OCI-LY7 (cell line): Measurements from ENCODE around the gene SMPD2. TPM values are rescaled to one million over a fixed set of nuclear protein-coding genes. Genes with fewer than 3 reads are reported as not detected.
A peak's percentile ranks its signal among the peaks of the same experiment; 100 is the strongest.

ENCODE experiments used
- BruUV-seq: library from RNA; stranded (reverse); fragments of 400-500 nt; replicated peaks from 2 replicates; lab custom pipeline; 2021; lab: Mats Ljungman, UMichigan
- CTCF ChIA-PET: fragments of 300-600 bp; sonication (Branson Sonifier 250); formaldehyde crosslinking; loops from one replicate; lab custom pipeline; 2022; ENCODE audit warnings: antibody characterized with exemption; ENCODE audit not compliant: unreplicated experiment; lab: Charles Lee
- POLR2A ChIA-PET: fragments of 300-600 bp; sonication (Branson Sonifier 250); formaldehyde crosslinking; loops from one replicate; lab custom pipeline; 2022; ENCODE audit warnings: antibody characterized with exemption; lab: Charles Lee
- DNase-seq: peaks from one replicate; pipeline ENCODE4 v3.0.0-alpha.2; 2015; ENCODE audit warnings: low spot score
- H2AFZ ChIP-seq: fragments of 200-600 bp; sonication (generic), shearing (Covaris generic); 2 replicates; pipeline ENCODE4 v1.6.1; 2014; ENCODE audit warnings: mild to moderate bottlenecking, antibody characterized with exemption, low read length, moderate library complexity
- H3K27ac ChIP-seq: fragments of 200-600 bp; sonication (generic); 2 replicates; pipeline ENCODE4 v1.5.1; 2014; ENCODE audit warnings: mixed run types, low read depth, mild to moderate bottlenecking, moderate library complexity, low read length, inconsistent platforms; ENCODE audit not compliant: poor library complexity, severe bottlenecking
- H3K36me3 ChIP-seq: fragments of 200-600 bp; sonication (generic); 2 replicates; pipeline ENCODE4 v1.6.1; 2014; ENCODE audit warnings: mild to moderate bottlenecking, antibody characterized with exemption, low read length, moderate library complexity, mixed read lengths; ENCODE audit not compliant: insufficient read depth
- H3K4me1 ChIP-seq: fragments of 200-600 bp; sonication (generic); 2 replicates; pipeline ENCODE4 v1.5.1; 2014; ENCODE audit warnings: mild to moderate bottlenecking, low read length; ENCODE audit not compliant: insufficient read depth, poor library complexity, severe bottlenecking
- H3K4me2 ChIP-seq: fragments of 200-600 bp; sonication (generic); 2 replicates; pipeline ENCODE4 v1.6.1; 2014; ENCODE audit warnings: mild to moderate bottlenecking, low read length
- H3K4me3 ChIP-seq: fragments of 200-600 bp; sonication (generic); 2 replicates; pipeline ENCODE4 v1.5.1; 2014; ENCODE audit warnings: mild to moderate bottlenecking, low read depth, low read length; ENCODE audit not compliant: poor library complexity, severe bottlenecking
- H3K79me2 ChIP-seq: fragments of 200-600 bp; sonication (generic); 2 replicates; pipeline ENCODE4 v1.6.1; 2016; ENCODE audit warnings: low read depth, mild to moderate bottlenecking, low read length, moderate library complexity, mixed read lengths; ENCODE audit not compliant: insufficient read depth
- H3K9me2 ChIP-seq: fragments of 200-600 bp; sonication (generic); 2 replicates; pipeline ENCODE4 v1.6.1; 2016; ENCODE audit warnings: mild to moderate bottlenecking, low read length, mixed read lengths; ENCODE audit not compliant: insufficient read depth
- H3K9me3 ChIP-seq: fragments of 200-600 bp; sonication (generic); 2 replicates; pipeline ENCODE4 v1.6.1; 2014; ENCODE audit warnings: mild to moderate bottlenecking, mixed run types, low read length, mixed read lengths
- H4K20me1 ChIP-seq: fragments of 200-600 bp; sonication (generic); 2 replicates; pipeline ENCODE4 v1.6.1; 2014; ENCODE audit warnings: mild to moderate bottlenecking, antibody characterized with exemption, low read length, moderate library complexity, mixed read lengths; ENCODE audit not compliant: insufficient read depth
- EZH2phosphoT487 ChIP-seq: fragments of 200-600 bp; sonication (generic); IDR thresholded peaks from 2 replicates; pipeline ENCODE4 v1.6.1; 2018; ENCODE audit warnings: low read depth, borderline replicate concordance, mild to moderate bottlenecking, mixed run types, antibody characterized with exemption, low read length, moderate library complexity, mixed read lengths
- intact Hi-C: fragments of 100-400 bp; cut with micrococcal nuclease; formaldehyde crosslinking; loops from one replicate; pipeline ENCODE4 v1.10.0; 2022; ENCODE audit not compliant: unreplicated experiment
- total RNA-seq, 2 experiments: library from RNA; depleted of rRNA in 1 of 2; stranded (reverse); fragments of >200 nt in 1 of 2; shearing (Covaris generic) in 1 of 2; gene quantifications; 2 replicates each; pipeline ENCODE4 v1.2.3, GENCODE V29; 2014 to 2022
- TF ChIP-seq, protein P1 (sequence below): fragments of 200-600 bp; sonication (generic); conservative IDR thresholded peaks from 2 replicates; pipeline ENCODE4 v1.5.1; 2014; ENCODE audit warnings: mild to moderate bottlenecking, antibody characterized with exemption, low read length, moderate library complexity, mixed read lengths

SMPD2 gene
- total RNA-seq, 2 experiments from 2014 or later: 15.9 to 24.4 TPM

DNA sequence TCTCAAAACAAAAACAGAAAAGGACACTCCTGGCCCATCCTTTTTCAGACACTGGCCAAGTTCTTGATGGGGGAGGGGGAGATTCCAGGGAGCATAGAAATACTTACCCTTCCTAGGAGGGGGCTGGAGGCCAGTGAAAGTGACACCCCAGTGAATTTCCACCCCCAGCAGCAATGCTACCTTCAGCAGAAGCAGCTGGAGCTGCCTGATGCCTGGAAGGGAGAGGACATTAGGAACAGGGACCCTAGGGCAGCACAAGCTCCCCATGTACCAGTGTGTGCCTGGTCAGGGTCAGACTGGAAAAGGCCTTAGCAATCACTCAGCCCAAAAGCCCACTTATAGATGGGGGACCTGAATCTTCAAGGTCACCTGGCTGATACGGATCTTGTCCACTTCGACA is 12.6 kb downstream of the SMPD2 start:
- Histone ChIP-seq H3K9me2 (no peaks in the 10 kb centered on the region), H2AFZ (no peak overlapping the region), H4K20me1 (no peaks in the 10 kb centered on the region), H3K4me3 (peak overlapping the region; percentile 82), H3K4me2 (peak overlapping the region; percentile 99), H3K27ac (peak overlapping the region; percentile 99), H3K9me3 (no peaks in the 10 kb centered on the region), H3K36me3 (peaks cover 43% of the 10 kb centered on the region), H3K79me2 (peaks cover 28% of the 10 kb centered on the region; the same call in 1 of the 2 replicates), H3K4me1 (peaks cover 69% of the 10 kb centered on the region)
- ChIA-PET POLR2A (interaction anchor here (4.2 to 6.4 kb wide), 2 partner anchors 11 to 12 kb away, joined by 20 to 64 read pairs; partner anchors contain the start of genes PPIL6 and SMPD2), CTCF (interaction anchor here (1.5 kb wide), 1 partner anchor 11 kb away, joined by 5 read pairs; no protein-coding TSS in a partner anchor)
- no peak for DNase-seq
- BruUV-seq: no TSS peak
- intact Hi-C loops: loop anchor here (10.0 kb wide), 1 partner anchor 358 kb away; the partner anchor contains the start of genes CEP57L1 and SESN1
- TF ChIP-seq, protein P1, sequence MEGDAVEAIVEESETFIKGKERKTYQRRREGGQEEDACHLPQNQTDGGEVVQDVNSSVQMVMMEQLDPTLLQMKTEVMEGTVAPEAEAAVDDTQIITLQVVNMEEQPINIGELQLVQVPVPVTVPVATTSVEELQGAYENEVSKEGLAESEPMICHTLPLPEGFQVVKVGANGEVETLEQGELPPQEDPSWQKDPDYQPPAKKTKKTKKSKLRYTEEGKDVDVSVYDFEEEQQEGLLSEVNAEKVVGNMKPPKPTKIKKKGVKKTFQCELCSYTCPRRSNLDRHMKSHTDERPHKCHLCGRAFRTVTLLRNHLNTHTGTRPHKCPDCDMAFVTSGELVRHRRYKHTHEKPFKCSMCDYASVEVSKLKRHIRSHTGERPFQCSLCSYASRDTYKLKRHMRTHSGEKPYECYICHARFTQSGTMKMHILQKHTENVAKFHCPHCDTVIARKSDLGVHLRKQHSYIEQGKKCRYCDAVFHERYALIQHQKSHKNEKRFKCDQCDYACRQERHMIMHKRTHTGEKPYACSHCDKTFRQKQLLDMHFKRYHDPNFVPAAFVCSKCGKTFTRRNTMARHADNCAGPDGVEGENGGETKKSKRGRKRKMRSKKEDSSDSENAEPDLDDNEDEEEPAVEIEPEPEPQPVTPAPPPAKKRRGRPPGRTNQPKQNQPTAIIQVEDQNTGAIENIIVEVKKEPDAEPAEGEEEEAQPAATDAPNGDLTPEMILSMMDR: no peak
- TF ChIP-seq EZH2phosphoT487: no peak

DNA sequence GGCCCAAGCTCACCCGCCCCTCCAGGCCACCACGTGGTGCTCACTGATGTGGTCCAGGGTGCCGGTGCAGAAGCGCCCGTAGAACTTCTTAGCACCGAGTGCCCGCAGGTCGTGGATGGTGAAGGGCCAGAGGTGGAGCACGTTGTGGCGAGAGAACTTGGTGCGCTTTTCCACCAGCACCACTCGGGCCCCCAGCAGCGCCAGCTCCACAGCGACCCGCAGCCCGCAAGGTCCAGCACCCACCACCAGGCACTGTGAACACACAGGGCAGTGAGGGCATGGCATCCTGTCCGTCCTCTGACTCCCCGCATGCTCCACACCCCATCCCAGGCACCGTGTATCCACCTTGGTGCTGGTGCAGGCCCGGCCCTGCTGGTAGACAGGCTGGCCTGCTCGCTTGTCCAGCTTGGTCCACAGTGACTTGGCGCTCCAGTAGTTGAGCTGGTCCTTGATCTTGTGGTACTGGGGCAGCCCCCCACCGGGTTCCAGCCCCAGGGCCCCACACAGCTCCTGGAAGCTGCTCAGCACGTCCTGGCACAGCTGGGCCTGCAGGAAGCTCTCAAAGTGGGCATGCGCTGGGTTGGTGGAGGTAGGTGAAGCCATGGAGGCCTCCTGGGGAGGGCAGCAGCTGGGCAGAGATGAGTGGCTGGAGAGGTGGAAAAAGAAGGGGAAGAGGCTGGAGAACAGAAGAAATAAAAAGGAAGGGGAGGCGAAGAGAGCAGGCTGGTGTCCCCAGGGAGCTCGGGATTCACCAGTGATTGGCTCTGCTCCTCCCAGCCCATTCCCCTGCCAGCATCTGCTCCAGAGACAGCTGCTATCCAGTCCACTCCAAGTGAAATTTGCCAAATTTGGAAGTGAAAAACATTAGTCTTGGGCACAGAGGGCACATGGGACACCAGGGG is 13.3 kb downstream of the SMPD2 start:
- H4K20me1 ChIP-seq: no peaks in the 10 kb centered on the region
- intact Hi-C loops: loop anchor here (1.0 to 10.0 kb wide), 2 partner anchors 28 to 359 kb away; partner anchors contain the start of genes CEP57L1 and SESN1
- CTCF ChIA-PET: interaction anchor here (0.6 to 1.5 kb wide), 3 partner anchors 12 to 237 kb away, joined by 3 to 5 read pairs (median 3); partner anchors contain the start of genes AK9 and FIG4
- peaks cover 37% of the 10 kb centered on the region for H3K36me3 ChIP-seq
- peak overlapping the region; percentile 99 for H3K27ac ChIP-seq
- no peak for TF ChIP-seq EZH2phosphoT487
- TF ChIP-seq, protein P1: no peak
- BruUV-seq: no TSS peak
- POLR2A ChIA-PET: interaction anchor here (0.6 to 6.4 kb wide), 4 partner anchors 12 to 68 kb away, joined by 3 to 64 read pairs (median 12); partner anchors contain the start of genes PPIL6 and SMPD2
- H3K4me2 ChIP-seq: peak overlapping the region; percentile 99
- H3K4me3 ChIP-seq: peak overlapping the region; percentile 82
- H2AFZ ChIP-seq: no peak overlapping the region
- DNase-seq: peak; percentile 52
- H3K9me2 ChIP-seq: no peaks in the 10 kb centered on the region
- peaks cover 75% of the 10 kb centered on the region for H3K4me1 ChIP-seq
- H3K9me3 ChIP-seq: no peaks in the 10 kb centered on the region
- peaks cover 28% of the 10 kb centered on the region; the same call in 1 of the 2 replicates for H3K79me2 ChIP-seq
